Measurements from ENCODE around the gene EFNA5.
"Not testable (repeated sequence)": the region's sequence is repeated elsewhere in the genome, so short reads cannot be mapped to it uniquely, and the experiment has no call there.

EFNA5 gene

DNA sequence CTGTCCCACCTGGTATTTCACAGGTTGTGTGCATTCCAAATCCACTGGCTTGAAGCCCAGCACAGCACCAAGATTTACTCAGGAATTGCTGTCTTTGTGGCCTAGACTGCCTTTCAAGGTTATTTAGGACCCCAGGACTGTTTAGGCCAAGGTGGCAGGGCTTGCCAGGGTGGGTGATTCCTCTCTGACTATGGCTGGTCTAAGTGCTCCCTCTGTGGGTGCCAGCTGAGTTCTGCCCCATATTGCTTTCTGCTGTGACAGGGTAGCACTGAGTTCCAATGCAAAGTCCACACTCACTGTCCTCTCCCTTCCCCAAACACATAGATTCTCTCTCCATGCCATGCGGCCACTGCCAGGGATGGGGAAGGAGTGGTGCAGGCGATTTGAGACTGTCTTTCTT lies 318.2 kb downstream of the EFNA5 start:
- Histone ChIP-seq H3K4me3 (ENCODE audit: low read depth, low read length) (no peak overlapping the region), H3K4me1 (ENCODE audit: control insufficient read depth, insufficient read depth, low read length) (no peaks in the 10 kb centered on the region), H3K36me3 (ENCODE audit: control insufficient read depth in 2 of 2, insufficient read depth in 1 of 2, low read length in 2 of 2) (no peaks in the 10 kb centered on the region), H3K27ac (ENCODE audit: extremely low read depth, low read depth, low read length) (no peak overlapping the region), H3K9me3 (ENCODE audit: control insufficient read depth, insufficient read depth, low read depth, low read length) (no peaks in the 10 kb centered on the region)
- TF ChIP-seq ZNF175 (tag by site-specific recombination; IDR thresholded peaks at IDR 0.05) (no peak), ZXDB (tag by site-specific recombination; IDR thresholded peaks at IDR 0.05) (no peak), TSHZ1 (tag by site-specific recombination; IDR thresholded peaks at IDR 0.05; ENCODE audit: borderline replicate concordance) (no peak)
- CTCF ChIA-PET, result no interaction called here
- POLR2A ChIA-PET, result no interaction called here

GRCh38 chr5:107346580-107346979 lies 324.2 kb downstream of the EFNA5 start:
- H3K36me3 ChIP-seq (ENCODE audit: control insufficient read depth in 2 of 2, insufficient read depth in 1 of 2, low read length in 2 of 2); H3K27ac ChIP-seq (ENCODE audit: extremely low read depth, low read depth, low read length); H3K4me3 ChIP-seq (ENCODE audit: low read depth, low read length); CTCF ChIA-PET; H3K4me1 ChIP-seq (ENCODE audit: control insufficient read depth, insufficient read depth, low read length); POLR2A ChIA-PET; H3K9me3 ChIP-seq (ENCODE audit: control insufficient read depth, insufficient read depth, low read depth, low read length): not testable (repeated sequence)

DNA sequence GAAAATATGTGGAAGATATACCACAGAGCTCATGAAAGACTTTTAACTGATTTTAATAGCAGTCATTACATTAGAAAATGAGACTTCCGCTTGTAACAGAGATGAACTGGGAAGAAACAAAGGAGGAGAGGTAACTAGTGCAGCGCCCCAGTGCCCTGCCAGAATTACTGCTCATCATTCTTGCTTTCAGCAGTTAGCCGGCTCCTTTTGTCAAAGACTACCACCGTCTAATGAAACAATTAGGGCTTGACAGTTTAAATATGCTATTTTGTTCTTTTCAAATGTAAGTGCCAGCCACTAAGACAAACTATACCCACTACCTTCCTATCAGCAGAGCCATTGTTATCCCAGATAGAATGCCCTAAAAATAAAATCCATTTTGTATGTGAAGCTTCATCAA lies 328.4 kb downstream of the EFNA5 start:
- TF ChIP-seq ZNF623 (tag by site-specific recombination; IDR thresholded peaks at IDR 0.05), result no peak
- no peak for TF ChIP-seq ZNF514 (tag by site-specific recombination; IDR thresholded peaks at IDR 0.05)
- TF ChIP-seq GLIS1 (tag by site-specific recombination; IDR thresholded peaks at IDR 0.05), result no peak
- TF ChIP-seq ZNF140 (tag by site-specific recombination; IDR thresholded peaks at IDR 0.05), result no peak
- TF ChIP-seq ZSCAN16 (tag by site-specific recombination; IDR thresholded peaks at IDR 0.05), result no peak
- TF ChIP-seq ZNF324 (tag by site-specific recombination; IDR thresholded peaks at IDR 0.05), result no peak
- no peak for TF ChIP-seq ZNF23 (tag by site-specific recombination; IDR thresholded peaks at IDR 0.05; ENCODE audit: borderline replicate concordance)
- TF ChIP-seq, protein P1, sequence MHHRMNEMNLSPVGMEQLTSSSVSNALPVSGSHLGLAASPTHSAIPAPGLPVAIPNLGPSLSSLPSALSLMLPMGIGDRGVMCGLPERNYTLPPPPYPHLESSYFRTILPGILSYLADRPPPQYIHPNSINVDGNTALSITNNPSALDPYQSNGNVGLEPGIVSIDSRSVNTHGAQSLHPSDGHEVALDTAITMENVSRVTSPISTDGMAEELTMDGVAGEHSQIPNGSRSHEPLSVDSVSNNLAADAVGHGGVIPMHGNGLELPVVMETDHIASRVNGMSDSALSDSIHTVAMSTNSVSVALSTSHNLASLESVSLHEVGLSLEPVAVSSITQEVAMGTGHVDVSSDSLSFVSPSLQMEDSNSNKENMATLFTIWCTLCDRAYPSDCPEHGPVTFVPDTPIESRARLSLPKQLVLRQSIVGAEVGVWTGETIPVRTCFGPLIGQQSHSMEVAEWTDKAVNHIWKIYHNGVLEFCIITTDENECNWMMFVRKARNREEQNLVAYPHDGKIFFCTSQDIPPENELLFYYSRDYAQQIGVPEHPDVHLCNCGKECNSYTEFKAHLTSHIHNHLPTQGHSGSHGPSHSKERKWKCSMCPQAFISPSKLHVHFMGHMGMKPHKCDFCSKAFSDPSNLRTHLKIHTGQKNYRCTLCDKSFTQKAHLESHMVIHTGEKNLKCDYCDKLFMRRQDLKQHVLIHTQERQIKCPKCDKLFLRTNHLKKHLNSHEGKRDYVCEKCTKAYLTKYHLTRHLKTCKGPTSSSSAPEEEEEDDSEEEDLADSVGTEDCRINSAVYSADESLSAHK (tag by site-specific recombination; IDR thresholded peaks at IDR 0.05), result no peak
- TF ChIP-seq CTCF (tag by site-specific recombination; IDR thresholded peaks at IDR 0.05), result no peak
- TF ChIP-seq GLI2 (tag by site-specific recombination; IDR thresholded peaks at IDR 0.05; ENCODE audit: borderline replicate concordance, low read depth), result no peak
- no peak for TF ChIP-seq REST (tag by site-specific recombination; IDR thresholded peaks at IDR 0.05)
- TF ChIP-seq ZNF747 (tag by site-specific recombination; IDR thresholded peaks at IDR 0.05), result no peak
- TF ChIP-seq ZNF529 (tag by site-specific recombination; IDR thresholded peaks at IDR 0.05; ENCODE audit: insufficient replicate concordance), result no peak
- TF ChIP-seq TCF7L2 (IDR thresholded peaks at IDR 0.05; ENCODE audit: borderline replicate concordance, low read depth, low read length), result no peak
- Histone ChIP-seq H3K4me1 (ENCODE audit: control insufficient read depth, insufficient read depth, low read length) (no peaks in the 10 kb centered on the region; the same call in 1 of the 2 replicates), H3K36me3 (ENCODE audit: control insufficient read depth in 2 of 2, insufficient read depth in 1 of 2, low read length in 2 of 2) (no peaks in the 10 kb centered on the region), H3K9me3 (ENCODE audit: control insufficient read depth, insufficient read depth, low read depth, low read length) (no peaks in the 10 kb centered on the region), H3K27ac (ENCODE audit: extremely low read depth, low read depth, low read length) (no peak overlapping the region), H3K4me3 (ENCODE audit: low read depth, low read length) (no peak overlapping the region)
- CTCF ChIA-PET, result no interaction called here
- POLR2A ChIA-PET, result no interaction called here

Data from HEK293 (cell line).